Central memory CD8-positive, alpha-beta T cell (primary cell): ENCODE measurements around the gene ARID3B.
"Not testable (repeated sequence)": the region's sequence is repeated elsewhere in the genome, so short reads cannot be mapped to it uniquely, and the experiment has no call there.

Experiments used
- ATAC-seq: fragments of 150-1000 bp; cut with Tn5 transposase; replicated peaks from 2 replicates; pipeline ENCODE4 v1.10.0; 2022; ENCODE audit warnings: mild to moderate bottlenecking, moderate FRiP score, moderate number of reproducible peaks; ENCODE audit not compliant: poor library complexity, severe bottlenecking; ENCODE audit errors: extremely low read depth
- DNase-seq, 2 donors: peaks; one replicate each; pipeline ENCODE4 v3.0.0; 2021; ENCODE audit warnings: low spot score in 2 of 2
- H3K27ac Mint-ChIP-seq: one replicate; pipeline ENCODE4 v1.8.0; 2022; ENCODE audit warnings: low read depth, mild to moderate bottlenecking, moderate library complexity, mixed read lengths
- H3K27me3 Mint-ChIP-seq: one replicate; pipeline ENCODE4 v1.8.0; 2022; ENCODE audit warnings: mixed read lengths
- H3K36me3 Mint-ChIP-seq: one replicate; pipeline ENCODE4 v1.8.0; 2022; ENCODE audit warnings: mild to moderate bottlenecking, moderate library complexity, mixed read lengths; ENCODE audit not compliant: insufficient read depth
- H3K4me1 Mint-ChIP-seq: one replicate; pipeline ENCODE4 v1.8.0; 2022; ENCODE audit warnings: mixed read lengths
- H3K4me3 Mint-ChIP-seq: one replicate; pipeline ENCODE4 v1.8.0; 2022; ENCODE audit warnings: mild to moderate bottlenecking, moderate library complexity, mixed read lengths
- H3K9me3 Mint-ChIP-seq: one replicate; pipeline ENCODE4 v1.8.0; 2022; ENCODE audit warnings: mixed read lengths

ARID3B gene

GRCh38 chr15:74624020-74624602 is 83.1 kb downstream of the ARID3B start:
- no peak for DNase-seq
- H3K4me1 Mint-ChIP-seq: peaks cover 29% of the 10 kb centered on the region
- no peaks in the 10 kb centered on the region for H3K27me3 Mint-ChIP-seq
- H3K36me3 Mint-ChIP-seq: peaks cover 58% of the 10 kb centered on the region
- no peaks in the 10 kb centered on the region for H3K9me3 Mint-ChIP-seq
- H3K27ac Mint-ChIP-seq: no peak overlapping the region
- no peak for ATAC-seq
- no peak overlapping the region for H3K4me3 Mint-ChIP-seq

GRCh38 chr15:74625693-74626092 is 84.7 kb downstream of the ARID3B start:
- Mint-ChIP-seq H3K4me1 (peaks cover 13% of the 10 kb centered on the region), H3K4me3 (no peak overlapping the region), H3K27ac (peak overlapping the region; percentile 41), H3K9me3 (no peaks in the 10 kb centered on the region), H3K36me3 (peaks cover 55% of the 10 kb centered on the region), H3K27me3 (no peaks in the 10 kb centered on the region)
- DNase-seq (no peak), ATAC-seq (no peak)

- Mint-ChIP-seq H3K4me1 (peaks cover 7% of the 10 kb centered on the region), H3K9me3 (no peaks in the 10 kb centered on the region), H3K36me3 (peaks cover 50% of the 10 kb centered on the region), H3K4me3 (no peak overlapping the region), H3K27ac (peak overlapping the region; percentile 41), H3K27me3 (no peaks in the 10 kb centered on the region)
- ATAC-seq (no peak), DNase-seq (no peak)
These were observed 85.3 kb downstream of the ARID3B start for GRCh38 chr15:74626336-74626735.

- H3K9me3 Mint-ChIP-seq: no peaks in the 10 kb centered on the region
- H3K36me3 Mint-ChIP-seq: peaks cover 46% of the 10 kb centered on the region
- H3K27me3 Mint-ChIP-seq: no peaks in the 10 kb centered on the region
- peaks cover 5% of the 10 kb centered on the region for H3K4me1 Mint-ChIP-seq
- DNase-seq (no peak), ATAC-seq (peak; percentile 33)
- no peak overlapping the region for H3K4me3 Mint-ChIP-seq
- H3K27ac Mint-ChIP-seq: no peak overlapping the region
These were observed 86.0 kb downstream of the ARID3B start for GRCh38 chr15:74626752-74627692.

- Mint-ChIP-seq H3K36me3 (peaks cover 42% of the 10 kb centered on the region), H3K4me3 (no peak overlapping the region), H3K27me3 (no peaks in the 10 kb centered on the region), H3K4me1 (peaks cover 5% of the 10 kb centered on the region), H3K9me3 (no peaks in the 10 kb centered on the region), H3K27ac (peak overlapping the region; percentile 22)
- no peak for DNase-seq
- no peak for ATAC-seq
These were observed 86.7 kb downstream of the ARID3B start for GRCh38 chr15:74627766-74628165.

- Mint-ChIP-seq H3K27me3 (no peaks in the 10 kb centered on the region), H3K27ac (peak overlapping the region; percentile 22), H3K36me3 (peaks cover 39% of the 10 kb centered on the region), H3K4me1 (peaks cover 5% of the 10 kb centered on the region), H3K4me3 (no peak overlapping the region), H3K9me3 (no peaks in the 10 kb centered on the region)
- DNase-seq (no peak), ATAC-seq (no peak)
These were observed 87.2 kb downstream of the ARID3B start for GRCh38 chr15:74628199-74628598.

- ATAC-seq: no peak
- no peak overlapping the region for H3K4me3 Mint-ChIP-seq
- DNase-seq: no peak
These were observed 87.9 kb downstream of the ARID3B start for GRCh38 chr15:74628949-74629348.

GRCh38 chr15:74629696-74630095 is 88.7 kb downstream of the ARID3B start:
- H3K4me3 Mint-ChIP-seq, ATAC-seq, H3K27ac Mint-ChIP-seq, H3K27me3 Mint-ChIP-seq, DNase-seq, H3K4me1 Mint-ChIP-seq, H3K9me3 Mint-ChIP-seq: not testable (repeated sequence)
- H3K36me3 Mint-ChIP-seq: peaks cover 35% of the 10 kb centered on the region

More at GRCh38 chr15:74628949-74629348, 87.9 kb downstream of the ARID3B start:
- Mint-ChIP-seq H3K27me3 (no peaks in the 10 kb centered on the region), H3K4me1 (peaks cover 5% of the 10 kb centered on the region), H3K27ac (no peak overlapping the region), H3K36me3 (peaks cover 38% of the 10 kb centered on the region), H3K9me3 (no peaks in the 10 kb centered on the region)

GRCh38 chr15:74630284-74631086 is 89.5 kb downstream of the ARID3B start:
- Mint-ChIP-seq H3K27ac (no peak overlapping the region), H3K36me3 (peaks cover 31% of the 10 kb centered on the region), H3K4me3 (no peak overlapping the region), H3K27me3 (no peaks in the 10 kb centered on the region), H3K9me3 (no peaks in the 10 kb centered on the region), H3K4me1 (peaks cover 5% of the 10 kb centered on the region)
- ATAC-seq (no peak), DNase-seq (no peak)

- H3K9me3 Mint-ChIP-seq: no peaks in the 10 kb centered on the region
- no peaks in the 10 kb centered on the region for H3K27me3 Mint-ChIP-seq
- no peak overlapping the region for H3K4me3 Mint-ChIP-seq
- H3K36me3 Mint-ChIP-seq: peaks cover 29% of the 10 kb centered on the region
- DNase-seq: no peak
- H3K27ac Mint-ChIP-seq: no peak overlapping the region
- no peak for ATAC-seq
- H3K4me1 Mint-ChIP-seq: peaks cover 4% of the 10 kb centered on the region
These were observed 90.0 kb downstream of the ARID3B start for GRCh38 chr15:74631087-74631385.

GRCh38 chr15:74631408-74631807 is 90.4 kb downstream of the ARID3B start:
- peaks cover 7% of the 10 kb centered on the region for H3K4me1 Mint-ChIP-seq
- H3K9me3 Mint-ChIP-seq: no peaks in the 10 kb centered on the region
- H3K27ac Mint-ChIP-seq: no peak overlapping the region
- ATAC-seq: no peak
- H3K27me3 Mint-ChIP-seq: no peaks in the 10 kb centered on the region
- peaks cover 27% of the 10 kb centered on the region for H3K36me3 Mint-ChIP-seq
- no peak overlapping the region for H3K4me3 Mint-ChIP-seq
- DNase-seq: no peak

- ATAC-seq (no peak), DNase-seq (peak; percentile 29 to 39)
- H3K4me3 Mint-ChIP-seq: no peak overlapping the region
- H3K4me1 Mint-ChIP-seq: peaks cover 7% of the 10 kb centered on the region
- H3K36me3 Mint-ChIP-seq: peaks cover 27% of the 10 kb centered on the region
- H3K27ac Mint-ChIP-seq: no peak overlapping the region
- H3K9me3 Mint-ChIP-seq: no peaks in the 10 kb centered on the region
- H3K27me3 Mint-ChIP-seq: no peaks in the 10 kb centered on the region
These were observed 91.0 kb downstream of the ARID3B start for GRCh38 chr15:74631935-74632560.
